SK-N-SH treated with all-trans-retinoic acid at 6 μM for 48 hours (cell line): ENCODE measurements around the gene PDZD4.

Experiments used
- ATAC-seq: fragments of 200-7000 bp; cut with Tn5 transposase; 3 replicates; pipeline ENCODE4 v1.9.1; 2020; ENCODE audit warnings: mild to moderate bottlenecking, moderate library complexity
- ARNTL ChIP-seq: fragments of 450-650 bp; formaldehyde crosslinking; IDR thresholded peaks from 2 replicates; pipeline ENCODE4 v1.5.0; 2020; ENCODE audit warnings: low read depth, mild to moderate bottlenecking, moderate library complexity, borderline replicate concordance
- BACH2 ChIP-seq: fragments of 250-450 bp; sonication (Bioruptor Pico); IDR thresholded peaks from 2 replicates; pipeline ENCODE4 v1.9.0; 2021; ENCODE audit warnings: mild to moderate bottlenecking, borderline replicate concordance
- CSDC2 ChIP-seq: fragments of 250-450 bp; sonication (Bioruptor Pico); IDR thresholded peaks from 2 replicates; pipeline ENCODE4 v1.5.0; 2020; ENCODE audit warnings: mild to moderate bottlenecking, moderate library complexity
- CSRNP3 ChIP-seq: fragments of 250-450 bp; sonication (Bioruptor Pico); IDR thresholded peaks from 2 replicates; pipeline ENCODE4 v1.5.1; 2021; ENCODE audit warnings: mild to moderate bottlenecking, moderate library complexity
- ESRRG ChIP-seq: fragments of 250-450 bp; sonication (Bioruptor Pico); IDR thresholded peaks from 2 replicates; pipeline ENCODE4 v1.6.1; 2021; ENCODE audit warnings: mild to moderate bottlenecking
- GLIS3 ChIP-seq: fragments of 250-450 bp; sonication (Bioruptor Pico); IDR thresholded peaks from 2 replicates; pipeline ENCODE4 v1.5.0; 2020; ENCODE audit warnings: mild to moderate bottlenecking, moderate library complexity
- OSR1 ChIP-seq: fragments of 250-450 bp; sonication (Bioruptor Pico); IDR thresholded peaks from 2 replicates; pipeline ENCODE4 v1.8.0; 2022; ENCODE audit warnings: moderate library complexity, mild to moderate bottlenecking, inconsistent platforms
- PATZ1 ChIP-seq: fragments of 250-450 bp; sonication (Bioruptor Pico); IDR thresholded peaks from 2 replicates; pipeline ENCODE4 v1.8.0; 2020; ENCODE audit warnings: mild to moderate bottlenecking, moderate library complexity, borderline replicate concordance
- PPARA ChIP-seq: fragments of 250-450 bp; sonication (Bioruptor Pico); IDR thresholded peaks from 2 replicates; pipeline ENCODE4 v1.5.0; 2020; ENCODE audit warnings: mild to moderate bottlenecking, borderline replicate concordance
- RARB ChIP-seq: fragments of 250-450 bp; sonication (Bioruptor Pico); IDR thresholded peaks from 2 replicates; pipeline ENCODE4 v1.8.0; 2021; ENCODE audit warnings: mild to moderate bottlenecking, moderate library complexity
- SNAI2 ChIP-seq: fragments of 250-450 bp; sonication (Bioruptor Pico); IDR thresholded peaks from 2 replicates; pipeline ENCODE4 v1.5.0; 2020; ENCODE audit warnings: mild to moderate bottlenecking, moderate library complexity
- TCF4 ChIP-seq: fragments of 250-450 bp; sonication (Bioruptor Pico); IDR thresholded peaks from 2 replicates; pipeline ENCODE4 v1.8.0; 2021; ENCODE audit warnings: mild to moderate bottlenecking, moderate library complexity, borderline replicate concordance
- TOX ChIP-seq: fragments of 250-450 bp; sonication (Bioruptor Pico); IDR thresholded peaks from 2 replicates; pipeline ENCODE4 v1.8.0; 2021; ENCODE audit warnings: mild to moderate bottlenecking, moderate library complexity, borderline replicate concordance
- TSHZ2 ChIP-seq: fragments of 250-450 bp; sonication (Bioruptor Pico); IDR thresholded peaks from 2 replicates; pipeline ENCODE4 v1.5.0; 2020; ENCODE audit warnings: mild to moderate bottlenecking, moderate library complexity
- ZC3H10 ChIP-seq: fragments of 250-450 bp; sonication (Bioruptor Pico); IDR thresholded peaks from 2 replicates; pipeline ENCODE4 v1.5.1; 2021; ENCODE audit warnings: mild to moderate bottlenecking, moderate library complexity
- ZFP3 ChIP-seq: fragments of 250-450 bp; sonication (Bioruptor Pico); IDR thresholded peaks from 2 replicates; pipeline ENCODE4 v1.5.0; 2020; ENCODE audit warnings: mild to moderate bottlenecking, moderate library complexity
- ZFP30 ChIP-seq: fragments of 450-650 bp; formaldehyde crosslinking; IDR thresholded peaks from 2 replicates; pipeline ENCODE4 v1.5.0; 2022; ENCODE audit warnings: mild to moderate bottlenecking, moderate library complexity
- ZNF565 ChIP-seq: fragments of 450-650 bp; formaldehyde crosslinking; conservative IDR thresholded peaks from 2 replicates; pipeline ENCODE4 v1.5.0; 2020; ENCODE audit warnings: low read depth, mild to moderate bottlenecking, moderate library complexity
- ZNF70 ChIP-seq: fragments of 450-650 bp; formaldehyde crosslinking; IDR thresholded peaks from 2 replicates; pipeline ENCODE4 v1.5.0; 2020; ENCODE audit warnings: mild to moderate bottlenecking, moderate library complexity
- ZNF8 ChIP-seq: fragments of 450-650 bp; formaldehyde crosslinking; IDR thresholded peaks from 2 replicates; pipeline ENCODE4 v1.5.0; 2020; ENCODE audit warnings: mild to moderate bottlenecking, moderate library complexity
- TF ChIP-seq, protein P1 (sequence below): fragments of 250-450 bp; sonication (Bioruptor Pico); IDR thresholded peaks from 2 replicates; pipeline ENCODE4 v1.5.1; 2020; ENCODE audit warnings: low read depth, mild to moderate bottlenecking, moderate library complexity

The PDZD4 gene

GRCh38 chrX:153867671-153868070 lies 37.3 kb upstream of the PDZD4 start:
- ATAC-seq, result no peak

DNA sequence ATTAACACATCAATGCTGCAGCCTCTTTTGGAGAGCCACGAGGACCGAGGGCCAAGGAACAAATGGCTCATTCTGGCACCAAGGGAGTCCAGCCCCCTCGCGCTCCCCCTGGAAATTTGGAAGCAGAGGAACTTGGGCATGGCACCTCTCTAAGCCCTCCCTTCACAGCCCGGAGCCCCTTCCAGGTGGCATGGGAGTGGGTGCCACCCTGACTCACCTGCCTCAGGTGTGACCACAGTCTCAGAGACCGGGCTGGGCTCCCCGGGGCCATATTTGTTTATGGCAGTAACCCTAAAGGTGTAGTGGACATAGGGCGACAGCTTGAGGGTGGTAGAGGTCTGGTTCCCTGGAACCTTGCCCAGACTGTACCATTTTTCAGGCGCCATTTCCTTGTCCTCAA lies 36.8 kb upstream of the PDZD4 start:
- ATAC-seq, result no peak
- no peak for TF ChIP-seq OSR1 (CRISPR knock-in tag)
- no peak for TF ChIP-seq ZNF565 (CRISPR knock-in tag)
- TF ChIP-seq SNAI2 (CRISPR knock-in tag), result no peak
- TF ChIP-seq ZNF70 (CRISPR knock-in tag), result no peak
- no peak for TF ChIP-seq TOX
- TF ChIP-seq ZNF8 (CRISPR knock-in tag), result no peak
- no peak for TF ChIP-seq TSHZ2 (CRISPR knock-in tag)
- no peak for TF ChIP-seq ESRRG
- no peak for TF ChIP-seq ZC3H10 (CRISPR knock-in tag)
- no peak for TF ChIP-seq GLIS3 (CRISPR knock-in tag)
- no peak for TF ChIP-seq BACH2 (CRISPR knock-in tag)
- TF ChIP-seq, all 23 proteins: peak for 0

More at GRCh38 chrX:153867671-153868070, 37.3 kb upstream of the PDZD4 start:
- no peak for TF ChIP-seq TCF4 (CRISPR knock-in tag)
- no peak for TF ChIP-seq ARNTL (CRISPR knock-in tag)
- TF ChIP-seq CSRNP3 (CRISPR knock-in tag), result no peak
- TF ChIP-seq CSDC2, result no peak
- TF ChIP-seq RARB (CRISPR knock-in tag), result no peak
- TF ChIP-seq TSHZ2 (CRISPR knock-in tag), result no peak

DNA sequence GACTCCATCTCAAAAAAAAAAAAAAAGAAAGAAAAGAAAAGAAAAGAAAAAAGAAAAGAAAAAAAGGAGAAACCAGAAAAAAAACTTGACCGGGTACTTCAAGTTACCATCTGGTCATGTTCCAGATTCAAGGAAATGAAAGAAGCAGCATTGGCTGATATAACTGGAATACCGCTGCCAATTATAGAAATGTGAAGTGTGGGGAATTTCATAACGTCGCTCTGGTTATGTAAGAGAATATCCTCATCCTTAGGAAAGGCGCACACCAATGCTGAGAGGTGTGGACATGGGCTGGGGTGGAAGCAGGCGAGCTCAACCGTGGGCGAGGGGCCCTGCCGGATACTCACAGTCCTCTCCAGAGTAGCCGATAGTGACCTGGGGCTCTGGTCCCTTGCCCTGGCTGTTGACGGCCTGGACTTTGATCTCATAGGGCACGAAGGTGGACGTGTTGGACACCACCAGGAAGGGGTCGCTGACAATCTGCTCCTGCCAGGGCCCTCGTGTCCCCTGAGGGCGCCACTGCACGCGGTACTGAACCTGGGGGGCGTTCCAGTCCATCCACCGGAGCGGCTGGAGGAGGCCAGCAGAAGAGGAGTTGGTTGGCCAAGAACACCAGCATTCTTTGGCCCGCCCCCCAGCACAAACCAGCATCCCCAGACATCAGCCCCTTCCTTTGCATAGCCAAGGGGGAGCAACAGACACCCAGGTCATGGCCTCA lies 36.1 kb upstream of the PDZD4 start:
- TF ChIP-seq CSDC2 (no peak), TSHZ2 (CRISPR knock-in tag) (no peak), PPARA (CRISPR knock-in tag) (no peak), TCF4 (CRISPR knock-in tag) (no peak), CSRNP3 (CRISPR knock-in tag) (no peak), PATZ1 (CRISPR knock-in tag) (no peak), OSR1 (CRISPR knock-in tag) (no peak), ZFP3 (CRISPR knock-in tag) (no peak), ZNF70 (CRISPR knock-in tag) (no peak), ZFP30 (CRISPR knock-in tag) (no peak), GLIS3 (CRISPR knock-in tag) (no peak), ESRRG (no peak), SNAI2 (CRISPR knock-in tag) (no peak), ZC3H10 (CRISPR knock-in tag) (no peak), ZNF8 (CRISPR knock-in tag) (no peak), BACH2 (CRISPR knock-in tag) (no peak)
- TF ChIP-seq, protein P1, sequence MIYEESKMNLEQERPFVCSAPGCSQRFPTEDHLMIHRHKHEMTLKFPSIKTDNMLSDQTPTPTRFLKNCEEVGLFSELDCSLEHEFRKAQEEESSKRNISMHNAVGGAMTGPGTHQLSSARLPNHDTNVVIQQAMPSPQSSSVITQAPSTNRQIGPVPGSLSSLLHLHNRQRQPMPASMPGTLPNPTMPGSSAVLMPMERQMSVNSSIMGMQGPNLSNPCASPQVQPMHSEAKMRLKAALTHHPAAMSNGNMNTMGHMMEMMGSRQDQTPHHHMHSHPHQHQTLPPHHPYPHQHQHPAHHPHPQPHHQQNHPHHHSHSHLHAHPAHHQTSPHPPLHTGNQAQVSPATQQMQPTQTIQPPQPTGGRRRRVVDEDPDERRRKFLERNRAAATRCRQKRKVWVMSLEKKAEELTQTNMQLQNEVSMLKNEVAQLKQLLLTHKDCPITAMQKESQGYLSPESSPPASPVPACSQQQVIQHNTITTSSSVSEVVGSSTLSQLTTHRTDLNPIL (CRISPR knock-in tag), result no peak
- TF ChIP-seq, all 23 proteins: peak for 0
- no peak for ATAC-seq
